ENCODE results near the gene CCDC198. TPM values are rescaled to one million over a fixed set of nuclear protein-coding genes. Genes with fewer than 3 reads are reported as not detected.

The CCDC198 gene
- total and polyA plus RNA-seq, 2 donors (not counting 1 experiment from before 2014, with no cell fraction given): not detected

GRCh38 chr14:57530571-57530970, 36.9 kb upstream of the CCDC198 start:
- Mint-ChIP-seq H3K4me3 (no peak overlapping the region), H3K9me3 (ENCODE audit: insufficient read depth) (peaks cover 7% of the 10 kb centered on the region), H3K4me1 (no peaks in the 10 kb centered on the region), H3K27ac (no peak overlapping the region), H3K27me3 (peaks cover 24% of the 10 kb centered on the region)
- Histone ChIP-seq H3K4me2 (replicated peaks; ENCODE audit: low read depth, low read length, poor library complexity, severe bottlenecking) (no peak overlapping the region), H3K27me3 (replicated peaks in 1 of 4; ENCODE audit: control extremely low read depth in 1 of 4, control insufficient read depth in 3 of 4, insufficient read depth in 4 of 4, low read length in 3 of 4) (no peaks in the 10 kb centered on the region), H3K79me2 (ENCODE audit: control insufficient read depth, insufficient read depth, low read length) (no peaks in the 10 kb centered on the region), H3K9me3 (ENCODE audit: control extremely low read depth in 1 of 3, control insufficient read depth in 2 of 3, insufficient read depth in 1 of 3, low read length in 2 of 3) (peaks cover 1 to 8% (median 6%) of the 10 kb centered on the region in 3 donors), H3K4me3 (ENCODE audit: control extremely low read depth in 1 of 5, extremely low read depth in 1 of 5, insufficient read depth in 1 of 5, low read depth in 2 of 5, low read length in 4 of 5) (no peak overlapping the region), H3K36me3 (replicated peaks in 1 of 2; ENCODE audit: control extremely low read depth in 1 of 2, control insufficient read depth in 1 of 2, extremely low read depth in 1 of 2, insufficient read depth in 2 of 2, low read length in 1 of 2) (no peaks in the 10 kb centered on the region), H3K27ac (ENCODE audit: low read length in 2 of 2) (no peak overlapping the region), H2AFZ (ENCODE audit: insufficient read depth, low read depth, low read length, poor library complexity, severe bottlenecking) (no peak overlapping the region), H3K4me1 (ENCODE audit: control insufficient read depth in 2 of 2, insufficient read depth in 2 of 2, low read length in 2 of 2) (no peaks in the 10 kb centered on the region), H4K20me1 (ENCODE audit: control insufficient read depth, insufficient read depth, low read length, poor library complexity, severe bottlenecking) (no peaks in the 10 kb centered on the region), H3K9ac (ENCODE audit: low read length) (no peak overlapping the region)
- ATAC-seq (ENCODE audit: low read depth): no peak
- TF ChIP-seq CTCF (IDR thresholded peaks at IDR 0.05) (no peak), EZH2 (IDR thresholded peaks at IDR 0.05; ENCODE audit: borderline replicate concordance, insufficient read depth, low read depth, low read length, poor library complexity, severe bottlenecking) (no peak)
- ChIA-PET POLR2A (no interaction called here), CTCF (no interaction called here)
- no peak for DNase-seq
- intact Hi-C loops (cut with micrococcal nuclease): no loop called here

GRCh38 chr14:57526942-57527341, 33.3 kb upstream of the CCDC198 start:
- TF ChIP-seq EZH2 (IDR thresholded peaks at IDR 0.05; ENCODE audit: borderline replicate concordance, insufficient read depth, low read depth, low read length, poor library complexity, severe bottlenecking) (no peak), CTCF (IDR thresholded peaks at IDR 0.05) (no peak)
- no peak overlapping the region for H3K4me3 Mint-ChIP-seq
- Histone ChIP-seq H3K27me3 (replicated peaks in 1 of 4; ENCODE audit: control extremely low read depth in 1 of 4, control insufficient read depth in 3 of 4, insufficient read depth in 4 of 4, low read length in 3 of 4) (no peaks in the 10 kb centered on the region), H3K4me2 (replicated peaks; ENCODE audit: low read depth, low read length, poor library complexity, severe bottlenecking) (no peak overlapping the region), H3K36me3 (replicated peaks in 1 of 2; ENCODE audit: control extremely low read depth in 1 of 2, control insufficient read depth in 1 of 2, extremely low read depth in 1 of 2, insufficient read depth in 2 of 2, low read length in 1 of 2) (no peaks in the 10 kb centered on the region), H3K9me3 (ENCODE audit: control extremely low read depth in 1 of 3, control insufficient read depth in 2 of 3, insufficient read depth in 1 of 3, low read length in 2 of 3) (peaks cover 2 to 8% (median 6%) of the 10 kb centered on the region in 3 donors), H3K27ac (ENCODE audit: low read length in 2 of 2) (no peak overlapping the region), H3K4me3 (ENCODE audit: control extremely low read depth in 1 of 5, extremely low read depth in 1 of 5, insufficient read depth in 1 of 5, low read depth in 2 of 5, low read length in 4 of 5) (no peak overlapping the region), H3K4me1 (ENCODE audit: control insufficient read depth in 2 of 2, insufficient read depth in 2 of 2, low read length in 2 of 2) (no peaks in the 10 kb centered on the region), H2AFZ (ENCODE audit: insufficient read depth, low read depth, low read length, poor library complexity, severe bottlenecking) (no peak overlapping the region), H4K20me1 (ENCODE audit: control insufficient read depth, insufficient read depth, low read length, poor library complexity, severe bottlenecking) (no peaks in the 10 kb centered on the region), H3K79me2 (ENCODE audit: control insufficient read depth, insufficient read depth, low read length) (no peaks in the 10 kb centered on the region), H3K9ac (ENCODE audit: low read length) (no peak overlapping the region)
- DNase-seq (no peak), ATAC-seq (ENCODE audit: low read depth) (no peak)
- H3K9me3 Mint-ChIP-seq (ENCODE audit: insufficient read depth): peaks cover 16% of the 10 kb centered on the region
- WGBS (ENCODE audit: insufficient coverage): 60% methylated on average over 3 of the region's 3 CpGs
- H3K27ac Mint-ChIP-seq: no peak overlapping the region
- intact Hi-C loops (cut with micrococcal nuclease): no loop called here
- peaks cover 19% of the 10 kb centered on the region for H3K27me3 Mint-ChIP-seq
- POLR2A ChIA-PET: no interaction called here
- CTCF ChIA-PET: no interaction called here
- H3K4me1 Mint-ChIP-seq: no peaks in the 10 kb centered on the region

Data from B cell (primary cell).